Central memory CD8-positive, alpha-beta T cell (primary cell): ENCODE data around the gene TFRC.
"Not testable (repeated sequence)": the region's sequence is repeated elsewhere in the genome, so short reads cannot be mapped to it uniquely, and the experiment has no call there.

Source experiments
- ATAC-seq: fragments of 150-1000 bp; cut with Tn5 transposase; replicated peaks from 2 replicates; pipeline ENCODE4 v1.10.0; 2022; ENCODE audit warnings: mild to moderate bottlenecking, moderate FRiP score, moderate number of reproducible peaks; ENCODE audit not compliant: poor library complexity, severe bottlenecking; ENCODE audit errors: extremely low read depth
- DNase-seq, 2 donors: peaks; one replicate each; pipeline ENCODE4 v3.0.0; 2021; ENCODE audit warnings: low spot score in 2 of 2
- H3K27ac Mint-ChIP-seq: one replicate; pipeline ENCODE4 v1.8.0; 2022; ENCODE audit warnings: low read depth, mild to moderate bottlenecking, moderate library complexity, mixed read lengths
- H3K27me3 Mint-ChIP-seq: one replicate; pipeline ENCODE4 v1.8.0; 2022; ENCODE audit warnings: mixed read lengths
- H3K36me3 Mint-ChIP-seq: one replicate; pipeline ENCODE4 v1.8.0; 2022; ENCODE audit warnings: mild to moderate bottlenecking, moderate library complexity, mixed read lengths; ENCODE audit not compliant: insufficient read depth
- H3K4me1 Mint-ChIP-seq: one replicate; pipeline ENCODE4 v1.8.0; 2022; ENCODE audit warnings: mixed read lengths
- H3K4me3 Mint-ChIP-seq: one replicate; pipeline ENCODE4 v1.8.0; 2022; ENCODE audit warnings: mild to moderate bottlenecking, moderate library complexity, mixed read lengths
- H3K9me3 Mint-ChIP-seq: one replicate; pipeline ENCODE4 v1.8.0; 2022; ENCODE audit warnings: mixed read lengths

The TFRC gene

DNA sequence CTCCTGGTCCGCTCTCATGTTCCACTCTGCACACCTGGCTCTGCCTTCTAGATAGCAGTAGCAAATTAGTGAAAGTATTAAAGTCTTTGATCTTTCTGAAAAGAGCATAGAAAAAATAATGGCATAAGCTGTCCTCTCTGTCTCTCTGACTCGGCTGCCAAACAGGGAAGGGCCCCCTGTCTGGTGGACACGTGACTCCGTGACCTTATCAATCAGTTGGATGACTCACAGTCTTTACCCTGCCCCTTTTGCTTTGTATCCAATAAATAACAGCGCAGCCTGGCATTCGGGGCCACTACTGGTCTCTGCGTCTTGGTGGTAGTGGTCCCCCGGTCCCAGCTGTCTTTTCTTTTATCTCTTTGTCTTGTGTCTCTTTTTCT, 59.4 kb downstream of the TFRC start:
- not testable (repeated sequence) for H3K36me3 Mint-ChIP-seq, H3K4me1 Mint-ChIP-seq, ATAC-seq, H3K9me3 Mint-ChIP-seq, H3K4me3 Mint-ChIP-seq, DNase-seq, H3K27ac Mint-ChIP-seq
- H3K27me3 Mint-ChIP-seq: peaks cover 12% of the 10 kb centered on the region

DNA sequence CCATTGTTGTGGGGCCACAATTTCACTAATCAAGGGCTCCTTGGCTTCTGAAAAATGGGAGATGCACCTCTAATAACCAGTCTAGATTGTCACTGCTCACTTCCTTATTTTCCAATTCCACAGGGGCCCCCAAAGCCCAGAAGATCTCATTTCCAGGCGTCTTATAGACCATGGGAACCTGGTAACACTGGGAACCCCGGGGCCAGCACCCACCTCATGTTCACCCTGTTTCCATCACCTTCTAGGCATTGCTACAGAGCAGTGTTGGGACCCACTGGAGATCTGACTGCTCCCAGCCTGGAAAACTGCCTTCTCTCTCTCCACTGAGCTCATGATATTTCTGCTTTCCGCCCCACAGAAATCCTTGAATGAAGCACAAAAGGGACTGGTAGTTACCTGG, 61.5 kb downstream of the TFRC start:
- ATAC-seq (no peak), DNase-seq (no peak)
- no peak overlapping the region for H3K4me3 Mint-ChIP-seq
- H3K27me3 Mint-ChIP-seq: peaks cover 12% of the 10 kb centered on the region
- H3K4me1 Mint-ChIP-seq: no peaks in the 10 kb centered on the region
- no peak overlapping the region for H3K27ac Mint-ChIP-seq
- H3K9me3 Mint-ChIP-seq: no peaks in the 10 kb centered on the region
- peaks cover 4% of the 10 kb centered on the region for H3K36me3 Mint-ChIP-seq

DNA sequence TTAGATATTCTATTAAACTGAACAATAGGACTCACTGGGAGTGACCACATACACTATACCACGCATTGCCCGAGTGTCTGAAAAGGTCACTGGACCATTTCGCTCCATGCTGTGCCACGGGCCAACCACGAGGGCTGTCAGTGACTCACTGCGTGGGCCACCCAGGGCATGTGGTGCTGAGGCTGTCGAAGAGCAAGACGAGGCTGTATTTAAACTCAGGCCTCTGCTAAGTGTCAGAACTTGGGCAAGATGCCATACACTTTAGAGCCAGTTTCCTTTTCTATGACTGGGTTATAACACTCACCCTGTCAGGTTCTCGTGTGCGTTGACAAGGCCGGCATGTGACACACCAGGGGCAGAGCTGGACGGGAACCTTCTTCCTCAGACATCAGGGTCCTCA, 62.3 kb downstream of the TFRC start:
- H3K27me3 Mint-ChIP-seq: peaks cover 12% of the 10 kb centered on the region
- not testable (repeated sequence) for H3K4me3 Mint-ChIP-seq

DNA sequence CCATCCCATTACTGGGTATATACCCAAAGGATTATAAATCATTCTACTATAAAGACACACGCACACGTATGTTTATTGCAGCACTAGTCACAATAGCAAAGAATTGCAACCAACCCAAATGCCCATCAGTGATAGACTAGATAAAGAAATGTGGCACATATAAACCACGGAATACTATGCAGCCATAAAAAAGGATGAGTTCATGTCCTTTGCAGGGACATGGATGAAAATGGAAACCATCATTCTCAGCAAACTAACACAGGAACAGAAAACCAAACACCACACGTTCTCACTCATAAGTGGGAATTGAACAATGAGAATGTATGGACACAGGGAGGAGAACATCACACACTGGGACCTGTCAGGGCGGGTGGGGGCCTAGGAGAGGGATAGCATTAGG, 63.7 kb downstream of the TFRC start:
- H3K9me3 Mint-ChIP-seq, H3K4me3 Mint-ChIP-seq, H3K4me1 Mint-ChIP-seq, H3K36me3 Mint-ChIP-seq, H3K27ac Mint-ChIP-seq, DNase-seq, ATAC-seq, H3K27me3 Mint-ChIP-seq: not testable (repeated sequence)

More for the DNA sequence above, 62.3 kb downstream of the TFRC start:
- not testable (repeated sequence) for DNase-seq, H3K36me3 Mint-ChIP-seq, H3K4me1 Mint-ChIP-seq, H3K9me3 Mint-ChIP-seq, H3K27ac Mint-ChIP-seq
- ATAC-seq: peak; percentile 40

DNA sequence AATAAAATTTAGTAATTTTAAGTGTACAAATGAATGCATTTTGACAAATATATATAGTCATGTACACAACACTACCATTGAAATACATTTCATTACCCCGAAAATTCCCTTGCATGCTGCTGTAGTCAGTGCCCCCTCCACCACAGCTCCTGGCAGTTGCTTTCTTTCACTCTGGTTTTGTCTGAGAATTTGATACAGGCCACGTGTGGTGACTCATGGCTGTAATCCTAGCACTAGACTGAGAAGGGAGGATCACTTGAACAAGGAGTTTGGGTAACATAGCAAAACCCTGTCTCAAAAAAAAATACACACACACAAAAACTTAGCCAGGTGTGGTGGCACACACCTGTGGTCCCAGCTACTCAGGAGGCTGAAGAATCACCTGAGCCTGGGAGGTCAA, 65.4 kb downstream of the TFRC start:
- no peak overlapping the region for H3K27ac Mint-ChIP-seq
- no peaks in the 10 kb centered on the region for H3K9me3 Mint-ChIP-seq
- H3K27me3 Mint-ChIP-seq: no peaks in the 10 kb centered on the region
- ATAC-seq: no peak
- H3K4me3 Mint-ChIP-seq: no peak overlapping the region
- peaks cover 3% of the 10 kb centered on the region for H3K36me3 Mint-ChIP-seq
- no peak for DNase-seq
- H3K4me1 Mint-ChIP-seq: no peaks in the 10 kb centered on the region

DNA sequence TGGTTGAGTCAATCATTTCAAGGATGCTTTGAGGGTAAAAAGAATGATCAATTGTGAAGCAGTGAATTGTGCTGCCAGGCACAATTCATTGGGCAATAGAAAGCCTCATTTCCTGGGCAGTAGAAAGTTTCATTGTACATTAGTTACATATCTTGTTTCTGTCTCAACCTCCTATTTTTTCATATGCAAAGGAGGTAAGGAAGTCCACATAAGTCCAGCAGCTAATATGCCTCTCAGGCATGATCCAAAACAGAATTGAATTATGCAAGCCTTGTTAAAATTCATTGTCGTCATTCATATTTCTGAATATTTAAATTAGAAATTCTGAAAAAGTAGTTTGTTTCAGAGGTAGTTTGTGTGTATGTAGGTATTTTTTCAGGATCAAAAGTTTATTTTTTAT, 65.8 kb downstream of the TFRC start:
- Mint-ChIP-seq H3K4me3 (no peak overlapping the region), H3K4me1 (no peaks in the 10 kb centered on the region), H3K9me3 (no peaks in the 10 kb centered on the region), H3K36me3 (peaks cover 3% of the 10 kb centered on the region), H3K27ac (no peak overlapping the region), H3K27me3 (no peaks in the 10 kb centered on the region)
- ATAC-seq (no peak), DNase-seq (no peak)

DNA sequence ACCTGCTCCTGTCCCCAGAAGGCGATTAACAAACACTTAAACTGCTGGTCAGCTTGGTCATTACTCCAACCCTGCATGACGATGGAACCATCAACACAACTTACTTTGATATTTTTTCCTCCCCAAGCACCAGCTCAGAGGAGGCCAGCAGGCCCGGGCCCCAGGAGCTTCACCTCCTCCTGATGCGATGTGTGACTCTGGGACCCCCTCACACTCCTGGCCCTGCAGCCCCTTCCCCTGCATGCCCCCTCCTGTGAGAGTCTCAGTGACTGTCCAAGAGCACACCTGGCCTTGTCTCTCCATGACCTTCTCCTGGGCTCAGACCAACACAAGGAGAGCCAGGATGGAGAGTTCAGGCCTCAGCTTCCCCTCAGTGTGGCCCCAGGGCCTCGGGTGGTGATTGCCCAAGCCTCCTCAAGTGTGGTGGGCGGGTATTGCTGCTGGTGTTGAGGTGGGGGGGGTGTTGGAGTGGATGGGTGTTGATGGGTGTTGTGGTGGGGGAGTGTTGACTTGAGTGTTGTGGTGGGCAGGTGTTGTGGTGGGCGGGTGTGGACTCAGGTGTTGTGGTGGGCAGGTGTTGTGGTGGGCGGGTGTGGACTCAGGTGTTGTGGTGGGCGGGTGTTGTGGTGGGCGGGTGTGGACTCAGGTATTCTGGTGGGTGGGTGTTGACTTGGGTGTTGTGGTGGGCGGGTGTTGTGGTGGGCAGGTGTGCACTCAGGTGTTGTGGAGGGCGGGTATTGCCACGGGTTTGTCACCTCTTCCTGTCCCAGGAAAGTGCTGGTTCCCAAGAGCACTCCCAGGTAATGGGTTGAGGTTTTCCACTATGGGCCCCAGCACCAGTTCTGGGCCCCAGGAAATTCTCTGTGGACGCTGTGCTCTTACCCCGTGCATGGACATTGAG, 68.1 kb downstream of the TFRC start:
- H3K9me3 Mint-ChIP-seq: no peaks in the 10 kb centered on the region
- H3K27ac Mint-ChIP-seq: no peak overlapping the region

DNA sequence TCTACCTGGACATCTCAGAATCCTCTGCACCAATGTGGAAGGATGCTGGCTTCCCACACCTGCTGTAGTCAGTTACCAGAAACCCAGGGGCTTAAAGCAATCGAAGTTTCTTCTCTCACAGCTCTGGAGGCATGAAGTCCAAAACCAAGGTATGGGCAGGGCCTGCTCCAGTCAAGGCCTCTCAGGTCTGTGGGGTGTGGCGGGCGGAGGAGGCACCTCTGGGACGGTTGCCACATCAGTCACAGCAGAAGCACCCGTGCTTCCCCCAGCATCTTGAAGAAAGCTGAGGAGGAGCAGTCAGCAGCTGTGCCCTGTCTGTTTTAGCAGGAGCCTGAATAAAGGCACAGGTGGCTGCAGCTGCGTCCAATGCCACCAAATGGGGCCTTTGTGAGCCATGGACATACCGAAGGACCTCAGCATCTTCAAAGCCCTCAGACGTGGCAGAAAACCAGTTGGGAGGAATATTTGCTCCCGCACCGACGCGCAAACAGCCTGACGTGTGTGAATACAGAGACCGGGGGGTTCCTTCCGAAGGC, 68.9 kb downstream of the TFRC start:
- Mint-ChIP-seq H3K9me3 (no peaks in the 10 kb centered on the region), H3K4me1 (no peaks in the 10 kb centered on the region), H3K4me3 (no peak overlapping the region)

More for the DNA sequence above, 68.1 kb downstream of the TFRC start:
- DNase-seq (no peak), ATAC-seq (no peak)
- peaks cover 3% of the 10 kb centered on the region for H3K36me3 Mint-ChIP-seq
- H3K4me1 Mint-ChIP-seq: no peaks in the 10 kb centered on the region
- peaks cover 15% of the 10 kb centered on the region for H3K27me3 Mint-ChIP-seq
- H3K4me3 Mint-ChIP-seq: no peak overlapping the region

DNA sequence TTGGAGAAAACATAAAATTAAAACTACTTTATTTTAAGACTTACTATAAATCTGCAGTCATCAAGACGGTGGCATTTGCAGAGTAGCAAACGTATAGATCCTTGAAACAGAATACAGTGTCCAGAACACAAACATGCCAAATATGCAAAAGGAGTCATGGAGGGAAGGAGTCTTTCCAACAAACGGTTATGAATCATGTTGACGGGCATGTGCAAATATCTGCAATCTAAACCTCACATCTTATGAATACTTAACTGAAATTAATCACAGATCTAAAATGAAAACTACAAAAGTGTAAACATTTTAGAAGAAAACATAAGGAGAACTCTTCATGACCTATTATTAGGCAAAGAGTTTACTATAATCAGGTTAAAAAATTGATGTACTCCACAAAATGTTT, 69.4 kb downstream of the TFRC start:
- ATAC-seq: no peak
- DNase-seq: no peak
- no peaks in the 10 kb centered on the region for H3K4me1 Mint-ChIP-seq
- no peaks in the 10 kb centered on the region for H3K9me3 Mint-ChIP-seq
- no peak overlapping the region for H3K27ac Mint-ChIP-seq
- no peak overlapping the region for H3K4me3 Mint-ChIP-seq
- peaks cover 28% of the 10 kb centered on the region for H3K27me3 Mint-ChIP-seq
- no peaks in the 10 kb centered on the region for H3K36me3 Mint-ChIP-seq

More for the DNA sequence above, 68.9 kb downstream of the TFRC start:
- no peak for DNase-seq
- H3K27ac Mint-ChIP-seq: no peak overlapping the region
- H3K27me3 Mint-ChIP-seq: peaks cover 23% of the 10 kb centered on the region
- no peak for ATAC-seq
- peaks cover under 1% of the 10 kb centered on the region for H3K36me3 Mint-ChIP-seq

DNA sequence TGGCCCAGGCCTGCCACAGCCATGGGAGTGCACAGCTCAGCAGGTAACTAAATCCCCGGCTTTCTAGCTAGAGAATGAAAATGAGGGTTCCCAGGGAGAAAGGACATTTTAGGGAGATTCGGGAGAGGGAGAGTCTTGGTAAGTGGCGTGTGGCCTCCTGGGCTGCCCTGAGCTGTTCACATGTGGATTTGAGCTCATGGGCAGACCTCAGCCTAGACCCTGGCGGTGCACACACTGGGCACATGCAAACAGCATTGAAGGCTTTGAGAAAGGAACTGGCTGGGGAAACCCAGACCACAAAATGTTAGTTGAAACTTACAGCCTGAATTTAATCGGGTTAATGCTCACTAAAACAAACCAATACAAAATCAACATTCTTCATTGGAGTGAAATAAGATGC, 72.4 kb downstream of the TFRC start:
- peaks cover 33% of the 10 kb centered on the region for H3K27me3 Mint-ChIP-seq
- no peak for ATAC-seq
- no peaks in the 10 kb centered on the region for H3K9me3 Mint-ChIP-seq
- no peaks in the 10 kb centered on the region for H3K4me1 Mint-ChIP-seq
- H3K36me3 Mint-ChIP-seq: no peaks in the 10 kb centered on the region
- DNase-seq: no peak
- no peak overlapping the region for H3K27ac Mint-ChIP-seq
- no peak overlapping the region for H3K4me3 Mint-ChIP-seq

DNA sequence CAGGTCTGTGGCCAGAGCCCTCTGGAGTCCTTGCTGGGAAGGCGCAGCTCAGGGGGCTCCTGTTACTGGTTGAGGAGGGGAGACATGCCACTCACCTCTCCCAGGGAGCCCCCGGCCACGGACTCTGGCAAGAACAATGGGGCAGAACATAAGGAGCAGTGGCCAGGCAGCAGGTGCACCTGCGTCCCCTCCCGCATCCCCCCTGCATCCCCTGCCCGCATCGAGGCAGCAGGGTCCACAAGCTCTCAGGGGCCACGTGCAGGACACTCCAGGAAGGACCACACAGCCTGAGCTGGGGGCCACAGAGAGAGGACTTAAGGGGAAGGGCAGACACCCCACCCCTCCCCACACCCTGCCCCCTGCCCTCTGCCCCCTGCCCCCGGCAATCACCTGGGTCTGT, 73.0 kb downstream of the TFRC start:
- H3K4me1 Mint-ChIP-seq: no peaks in the 10 kb centered on the region
- DNase-seq: no peak
- H3K27ac Mint-ChIP-seq: no peak overlapping the region
- H3K36me3 Mint-ChIP-seq: no peaks in the 10 kb centered on the region
- H3K9me3 Mint-ChIP-seq: no peaks in the 10 kb centered on the region
- H3K4me3 Mint-ChIP-seq: no peak overlapping the region
- peaks cover 33% of the 10 kb centered on the region for H3K27me3 Mint-ChIP-seq
- ATAC-seq: no peak

DNA sequence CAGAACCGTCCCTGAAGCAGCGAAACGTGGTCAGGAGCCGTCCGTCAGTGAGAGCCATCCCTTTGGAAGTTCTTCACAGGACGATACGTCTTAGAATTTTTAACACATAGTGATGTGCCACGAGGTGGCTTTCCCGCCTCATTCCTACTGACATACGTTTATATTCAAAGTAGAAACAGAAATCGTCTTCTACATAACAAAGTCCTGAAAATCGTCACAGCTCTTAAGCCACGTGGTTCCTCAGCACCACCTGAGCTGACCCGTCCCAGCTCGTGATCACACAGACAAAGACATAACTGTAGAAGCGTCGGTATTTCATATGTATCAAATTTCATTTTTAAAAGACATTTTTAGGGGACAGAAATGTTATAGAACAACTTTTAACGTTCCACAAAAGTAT, 73.5 kb downstream of the TFRC start:
- Mint-ChIP-seq H3K9me3 (no peaks in the 10 kb centered on the region), H3K4me1 (no peaks in the 10 kb centered on the region), H3K27me3 (peaks cover 33% of the 10 kb centered on the region), H3K36me3 (no peaks in the 10 kb centered on the region), H3K27ac (no peak overlapping the region), H3K4me3 (no peak overlapping the region)
- no peak for DNase-seq
- ATAC-seq: no peak

DNA sequence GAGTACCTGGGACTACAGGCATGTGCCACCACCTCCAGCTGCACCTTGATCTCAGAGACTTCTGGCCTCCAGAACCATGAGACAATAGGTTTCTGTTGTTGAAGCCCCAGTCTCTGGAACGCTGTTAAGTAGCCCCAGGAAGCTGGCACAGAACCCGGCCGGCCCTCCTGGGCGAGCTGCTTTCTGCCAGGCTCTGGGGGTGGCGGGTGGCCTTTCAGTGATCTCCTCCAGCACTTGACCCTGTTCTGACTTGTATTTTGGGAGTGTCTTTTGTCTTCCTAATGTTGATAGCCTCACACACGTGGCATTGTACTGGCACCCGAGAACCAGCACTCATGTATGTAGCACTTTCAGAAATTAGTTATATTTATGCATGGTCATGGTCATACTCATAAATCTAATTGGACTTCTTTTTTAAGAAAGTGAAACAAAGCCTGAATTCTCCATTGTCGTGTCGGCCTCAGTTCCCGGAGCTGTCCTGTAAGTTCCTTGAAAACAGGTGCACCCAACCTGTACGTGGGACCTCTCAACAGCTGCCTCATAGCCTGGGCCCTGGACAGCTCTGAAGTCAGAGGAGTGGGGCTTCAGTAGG, 74.0 kb downstream of the TFRC start:
- Mint-ChIP-seq H3K27ac (no peak overlapping the region), H3K4me1 (no peaks in the 10 kb centered on the region), H3K27me3 (peaks cover 33% of the 10 kb centered on the region), H3K36me3 (no peaks in the 10 kb centered on the region), H3K4me3 (no peak overlapping the region), H3K9me3 (no peaks in the 10 kb centered on the region)
- DNase-seq (no peak), ATAC-seq (no peak)
